ENCODE data around the gene KCNH5.

KCNH5 gene

GRCh38 chr14:62673014-62673755 is 372.1 kb downstream of the KCNH5 start:
- no peaks in the 10 kb centered on the region for H3K4me1 ChIP-seq (ENCODE audit: control insufficient read depth in 5 of 5, insufficient read depth in 5 of 5, low read length in 5 of 5)
- H3K9me3 ChIP-seq (ENCODE audit: control insufficient read depth in 5 of 5, low read length in 5 of 5), result no peaks in the 10 kb centered on the region
- H3K36me3 ChIP-seq (ENCODE audit: control insufficient read depth in 5 of 5, insufficient read depth in 5 of 5, low read length in 5 of 5), result no peaks in the 10 kb centered on the region
- no peak overlapping the region for H3K4me3 ChIP-seq (ENCODE audit: low read depth in 1 of 5, low read length in 5 of 5)
- H3K9ac ChIP-seq (ENCODE audit: low read length in 5 of 5), result no peak overlapping the region
- H3K27ac ChIP-seq (ENCODE audit: low read depth, low read length), result no peak overlapping the region
- H3K27me3 ChIP-seq (ENCODE audit: control insufficient read depth in 5 of 5, insufficient read depth in 4 of 5, low read length in 5 of 5), result no peaks in the 10 kb centered on the region

GRCh38 chr14:62670526-62670925 is 374.7 kb downstream of the KCNH5 start:
- no peak overlapping the region for H3K27ac ChIP-seq (ENCODE audit: low read depth, low read length)
- H3K36me3 ChIP-seq (ENCODE audit: control insufficient read depth in 5 of 5, insufficient read depth in 5 of 5, low read length in 5 of 5), result no peaks in the 10 kb centered on the region
- H3K4me3 ChIP-seq (ENCODE audit: low read depth in 1 of 5, low read length in 5 of 5), result no peak overlapping the region
- H3K9ac ChIP-seq (ENCODE audit: low read length in 5 of 5), result no peak overlapping the region
- H3K4me1 ChIP-seq (ENCODE audit: control insufficient read depth in 5 of 5, insufficient read depth in 5 of 5, low read length in 5 of 5), result no peaks in the 10 kb centered on the region
- H3K27me3 ChIP-seq (ENCODE audit: control insufficient read depth in 5 of 5, insufficient read depth in 4 of 5, low read length in 5 of 5), result no peaks in the 10 kb centered on the region
- H3K9me3 ChIP-seq (ENCODE audit: control insufficient read depth in 5 of 5, low read length in 5 of 5), result no peaks in the 10 kb centered on the region

GRCh38 chr14:62667421-62667914 is 377.8 kb downstream of the KCNH5 start:
- Histone ChIP-seq H3K27me3 (ENCODE audit: control insufficient read depth in 5 of 5, insufficient read depth in 4 of 5, low read length in 5 of 5) (no peaks in the 10 kb centered on the region), H3K9ac (ENCODE audit: low read length in 5 of 5) (no peak overlapping the region), H3K4me3 (ENCODE audit: low read depth in 1 of 5, low read length in 5 of 5) (no peak overlapping the region), H3K9me3 (ENCODE audit: control insufficient read depth in 5 of 5, low read length in 5 of 5) (no peaks in the 10 kb centered on the region), H3K27ac (ENCODE audit: low read depth, low read length) (no peak overlapping the region), H3K36me3 (ENCODE audit: control insufficient read depth in 5 of 5, insufficient read depth in 5 of 5, low read length in 5 of 5) (no peaks in the 10 kb centered on the region), H3K4me1 (ENCODE audit: control insufficient read depth in 5 of 5, insufficient read depth in 5 of 5, low read length in 5 of 5) (no peaks in the 10 kb centered on the region)

- no peaks in the 10 kb centered on the region for H3K27me3 ChIP-seq (ENCODE audit: control insufficient read depth in 5 of 5, insufficient read depth in 4 of 5, low read length in 5 of 5)
- no peak overlapping the region for H3K9ac ChIP-seq (ENCODE audit: low read length in 5 of 5)
- no peaks in the 10 kb centered on the region for H3K4me1 ChIP-seq (ENCODE audit: control insufficient read depth in 5 of 5, insufficient read depth in 5 of 5, low read length in 5 of 5)
- no peak overlapping the region for H3K4me3 ChIP-seq (ENCODE audit: low read depth in 1 of 5, low read length in 5 of 5)
- no peaks in the 10 kb centered on the region for H3K9me3 ChIP-seq (ENCODE audit: control insufficient read depth in 5 of 5, low read length in 5 of 5)
- H3K27ac ChIP-seq (ENCODE audit: low read depth, low read length), result no peak overlapping the region
- H3K36me3 ChIP-seq (ENCODE audit: control insufficient read depth in 5 of 5, insufficient read depth in 5 of 5, low read length in 5 of 5), result no peaks in the 10 kb centered on the region
These were observed 380.0 kb downstream of the KCNH5 start for GRCh38 chr14:62665286-62665685.

GRCh38 chr14:62663456-62663821 is 381.8 kb downstream of the KCNH5 start:
- Histone ChIP-seq H3K27ac (ENCODE audit: low read depth, low read length) (no peak overlapping the region), H3K4me3 (ENCODE audit: low read depth in 1 of 5, low read length in 5 of 5) (no peak overlapping the region), H3K9me3 (ENCODE audit: control insufficient read depth in 5 of 5, low read length in 5 of 5) (no peaks in the 10 kb centered on the region), H3K36me3 (ENCODE audit: control insufficient read depth in 5 of 5, insufficient read depth in 5 of 5, low read length in 5 of 5) (no peaks in the 10 kb centered on the region), H3K4me1 (ENCODE audit: control insufficient read depth in 5 of 5, insufficient read depth in 5 of 5, low read length in 5 of 5) (no peaks in the 10 kb centered on the region), H3K9ac (ENCODE audit: low read length in 5 of 5) (no peak overlapping the region), H3K27me3 (ENCODE audit: control insufficient read depth in 5 of 5, insufficient read depth in 4 of 5, low read length in 5 of 5) (no peaks in the 10 kb centered on the region)

- Histone ChIP-seq H3K36me3 (ENCODE audit: control insufficient read depth in 5 of 5, insufficient read depth in 5 of 5, low read length in 5 of 5) (no peaks in the 10 kb centered on the region), H3K27me3 (ENCODE audit: control insufficient read depth in 5 of 5, insufficient read depth in 4 of 5, low read length in 5 of 5) (no peaks in the 10 kb centered on the region), H3K9ac (ENCODE audit: low read length in 5 of 5) (no peak overlapping the region), H3K9me3 (ENCODE audit: control insufficient read depth in 5 of 5, low read length in 5 of 5) (no peaks in the 10 kb centered on the region), H3K4me1 (ENCODE audit: control insufficient read depth in 5 of 5, insufficient read depth in 5 of 5, low read length in 5 of 5) (no peaks in the 10 kb centered on the region), H3K27ac (ENCODE audit: low read depth, low read length) (no peak overlapping the region), H3K4me3 (ENCODE audit: low read depth in 1 of 5, low read length in 5 of 5) (no peak overlapping the region)
These were observed 382.3 kb downstream of the KCNH5 start for GRCh38 chr14:62662811-62663455.

GRCh38 chr14:62661818-62662217 is 383.4 kb downstream of the KCNH5 start:
- Histone ChIP-seq H3K36me3 (ENCODE audit: control insufficient read depth in 5 of 5, insufficient read depth in 5 of 5, low read length in 5 of 5) (no peaks in the 10 kb centered on the region), H3K27me3 (ENCODE audit: control insufficient read depth in 5 of 5, insufficient read depth in 4 of 5, low read length in 5 of 5) (no peaks in the 10 kb centered on the region), H3K9me3 (ENCODE audit: control insufficient read depth in 5 of 5, low read length in 5 of 5) (no peaks in the 10 kb centered on the region), H3K9ac (ENCODE audit: low read length in 5 of 5) (no peak overlapping the region), H3K4me1 (ENCODE audit: control insufficient read depth in 5 of 5, insufficient read depth in 5 of 5, low read length in 5 of 5) (no peaks in the 10 kb centered on the region), H3K27ac (ENCODE audit: low read depth, low read length) (no peak overlapping the region), H3K4me3 (ENCODE audit: low read depth in 1 of 5, low read length in 5 of 5) (no peak overlapping the region)

GRCh38 chr14:62658631-62659030 is 386.6 kb downstream of the KCNH5 start:
- H3K9ac ChIP-seq (ENCODE audit: low read length in 5 of 5), result no peak overlapping the region
- H3K36me3 ChIP-seq (ENCODE audit: control insufficient read depth in 5 of 5, insufficient read depth in 5 of 5, low read length in 5 of 5), result no peaks in the 10 kb centered on the region
- H3K4me3 ChIP-seq (ENCODE audit: low read depth in 1 of 5, low read length in 5 of 5), result no peak overlapping the region
- H3K4me1 ChIP-seq (ENCODE audit: control insufficient read depth in 5 of 5, insufficient read depth in 5 of 5, low read length in 5 of 5), result no peaks in the 10 kb centered on the region
- no peaks in the 10 kb centered on the region for H3K9me3 ChIP-seq (ENCODE audit: control insufficient read depth in 5 of 5, low read length in 5 of 5)
- no peaks in the 10 kb centered on the region for H3K27me3 ChIP-seq (ENCODE audit: control insufficient read depth in 5 of 5, insufficient read depth in 4 of 5, low read length in 5 of 5)
- no peak overlapping the region for H3K27ac ChIP-seq (ENCODE audit: low read depth, low read length)

GRCh38 chr14:62657376-62657775 is 387.9 kb downstream of the KCNH5 start:
- no peaks in the 10 kb centered on the region for H3K4me1 ChIP-seq (ENCODE audit: control insufficient read depth in 5 of 5, insufficient read depth in 5 of 5, low read length in 5 of 5)
- no peak overlapping the region for H3K9ac ChIP-seq (ENCODE audit: low read length in 5 of 5)
- no peak overlapping the region for H3K27ac ChIP-seq (ENCODE audit: low read depth, low read length)
- H3K4me3 ChIP-seq (ENCODE audit: low read depth in 1 of 5, low read length in 5 of 5), result no peak overlapping the region
- no peaks in the 10 kb centered on the region for H3K27me3 ChIP-seq (ENCODE audit: control insufficient read depth in 5 of 5, insufficient read depth in 4 of 5, low read length in 5 of 5)
- no peaks in the 10 kb centered on the region for H3K9me3 ChIP-seq (ENCODE audit: control insufficient read depth in 5 of 5, low read length in 5 of 5)
- no peaks in the 10 kb centered on the region for H3K36me3 ChIP-seq (ENCODE audit: control insufficient read depth in 5 of 5, insufficient read depth in 5 of 5, low read length in 5 of 5)

GRCh38 chr14:62655166-62655565 is 390.1 kb downstream of the KCNH5 start:
- Histone ChIP-seq H3K36me3 (ENCODE audit: control insufficient read depth in 5 of 5, insufficient read depth in 5 of 5, low read length in 5 of 5) (no peaks in the 10 kb centered on the region), H3K9ac (ENCODE audit: low read length in 5 of 5) (no peak overlapping the region), H3K9me3 (ENCODE audit: control insufficient read depth in 5 of 5, low read length in 5 of 5) (no peaks in the 10 kb centered on the region), H3K4me3 (ENCODE audit: low read depth in 1 of 5, low read length in 5 of 5) (no peak overlapping the region), H3K4me1 (ENCODE audit: control insufficient read depth in 5 of 5, insufficient read depth in 5 of 5, low read length in 5 of 5) (no peaks in the 10 kb centered on the region), H3K27ac (ENCODE audit: low read depth, low read length) (no peak overlapping the region), H3K27me3 (ENCODE audit: control insufficient read depth in 5 of 5, insufficient read depth in 4 of 5, low read length in 5 of 5) (no peaks in the 10 kb centered on the region)
